ENCODE data around the gene VCL. TPM values are rescaled to one million over a fixed set of nuclear protein-coding genes. Genes with fewer than 3 reads are reported as not detected.

VCL gene
- total RNA-seq, 4 donors from 2014 or later = 96.1 to 133 (median 120) TPM

GRCh38 chr10:74167443-74167842 is 169.5 kb downstream of the VCL start:
- intact Hi-C loops (cut with DNase I; ENCODE audit: low total_unique reads) (no loop called here), in situ Hi-C loops (cut with MboI; ENCODE audit: low pct_ligation_motif_present in 1 of 4, low pct_unique_long_range_greater_than_20kb in 1 of 4, low sequenced_read_pairs in 3 of 4) (no loop called here)
- no peak overlapping the region for H3K27ac ChIP-seq
- no peaks in the 10 kb centered on the region for H3K4me1 ChIP-seq
- H3K27me3 ChIP-seq = no peaks in the 10 kb centered on the region
- H3K9me3 ChIP-seq = no peaks in the 10 kb centered on the region
- TF ChIP-seq EP300 (IDR thresholded peaks at IDR 0.05; ENCODE audit: low read depth) (no peak), CTCF (IDR thresholded peaks at IDR 0.05) (no peak), POLR2A (IDR thresholded peaks at IDR 0.05) (no peak), POLR2AphosphoS5 (IDR thresholded peaks at IDR 0.05) (no peak)
- no peak overlapping the region for H3K4me3 ChIP-seq
- H3K36me3 ChIP-seq = no peaks in the 10 kb centered on the region
- 43% methylated on average over 1 of the region's 1 CpG; no CpG with 5 or more reads in 1 of the 2 donors for WGBS, 2 donors (ENCODE audit: low coverage in 1 of 2)
- DNase-seq = no peak

Other genes starting within 250 kb of the VCL start
- gene CHCHD1, start 216.1 kb upstream of the VCL start, total RNA-seq = 10 to 100 TPM in 3 of 4 donors, 1 to 10 TPM in 1; 2.6 to 37.4 (median 17.0) TPM
- gene ZSWIM8, start 212.5 kb upstream of the VCL start, total RNA-seq = 100 to 1,000 TPM in 3 of 4 donors, 10 to 100 TPM in 1; 94.5 to 530 (median 188) TPM
- 10 to 100 TPM; 14.3 to 34.5 (median 22.1) TPM for gene NDST2, start 186.5 kb upstream of the VCL start, total RNA-seq
- 100 to 1,000 TPM in 1 of 4 donors, 10 to 100 TPM in 3; 72.0 to 131 (median 83.0) TPM for gene CAMK2G, start 123.6 kb upstream of the VCL start, total RNA-seq
- gene PLAU, start 87.0 kb upstream of the VCL start, total RNA-seq = 1 to 10 TPM in 3 of 4 donors, under 1 TPM in 1; 0.75 to 8.0 (median 2.3) TPM
- gene AP3M1, start 152.7 kb downstream of the VCL start, total RNA-seq = 10 to 100 TPM; 10.1 to 27.3 (median 21.3) TPM
- gene ADK, start 153.1 kb downstream of the VCL start, total RNA-seq = 10 to 100 TPM in 3 of 4 donors, 1 to 10 TPM in 1; 6.8 to 25.2 (median 14.8) TPM

Measured in transverse colon (tissue), 4 donors.